H9 (cell line): Measurements from ENCODE around the gene MGLL. TPM values are rescaled to one million over a fixed set of nuclear protein-coding genes. Genes with fewer than 3 reads are reported as not detected.

ENCODE experiments used
- DNase-seq: peaks from one replicate; pipeline ENCODE4 v3.0.0-alpha.2; 2017
- H2AFZ ChIP-seq: one replicate; pipeline ENCODE4 v1.6.1; 2013; ENCODE audit warnings: mild to moderate bottlenecking, low read length, control low read depth, moderate library complexity
- H2AK5ac ChIP-seq: 2 replicates; pipeline ENCODE4 v1.6.1; 2013; ENCODE audit warnings: low read length, control low read depth, mixed read lengths; ENCODE audit not compliant: insufficient read length
- H2BK120ac ChIP-seq: one replicate; pipeline ENCODE4 v1.6.1; 2013; ENCODE audit warnings: low read depth, mild to moderate bottlenecking, low read length, control low read depth, inconsistent platforms; ENCODE audit not compliant: poor library complexity, severe bottlenecking
- H2BK12ac ChIP-seq: 2 replicates; pipeline ENCODE4 v1.6.1; 2013; ENCODE audit warnings: low read length, control low read depth, mixed read lengths, low read depth; ENCODE audit not compliant: insufficient read length
- H2BK15ac ChIP-seq: 2 replicates; pipeline ENCODE4 v1.6.1; 2013; ENCODE audit warnings: low read depth, low read length, control low read depth
- H2BK20ac ChIP-seq: one replicate; pipeline ENCODE4 v1.6.1; 2013; ENCODE audit warnings: low read depth, mild to moderate bottlenecking, low read length, control low read depth, inconsistent platforms; ENCODE audit not compliant: poor library complexity, severe bottlenecking
- H2BK5ac ChIP-seq: 2 replicates; pipeline ENCODE4 v1.6.1; 2013; ENCODE audit warnings: low read length, control low read depth, mixed read lengths; ENCODE audit not compliant: insufficient read length
- H3K14ac ChIP-seq: 2 replicates; pipeline ENCODE4 v1.6.1; 2013; ENCODE audit warnings: low read length, control low read depth; ENCODE audit not compliant: insufficient read depth
- H3K18ac ChIP-seq: 2 replicates; pipeline ENCODE4 v1.6.1; 2013; ENCODE audit warnings: low read depth, mild to moderate bottlenecking, mixed read lengths, low read length, control low read depth; ENCODE audit not compliant: insufficient read length
- H3K23ac ChIP-seq: 2 replicates; pipeline ENCODE4 v1.6.1; 2013; ENCODE audit warnings: low read length, control low read depth, mixed read lengths, low read depth; ENCODE audit not compliant: insufficient read length
- H3K23me2 ChIP-seq: 2 replicates; pipeline ENCODE4 v1.6.1; 2013; ENCODE audit warnings: low read depth, mild to moderate bottlenecking, mixed read lengths, low read length, control low read depth; ENCODE audit not compliant: insufficient read length, poor library complexity, severe bottlenecking
- H3K27ac ChIP-seq: 2 replicates; pipeline ENCODE4 v1.5.1; 2013; ENCODE audit warnings: low read length, control low read depth, mixed read lengths, low read depth; ENCODE audit not compliant: insufficient read length
- H3K27me3 ChIP-seq: 2 replicates; pipeline ENCODE4 v1.6.1; 2013; ENCODE audit warnings: low read length, control low read depth, inconsistent platforms; ENCODE audit not compliant: insufficient read depth
- H3K4ac ChIP-seq: 2 replicates; pipeline ENCODE4 v1.6.1; 2013; ENCODE audit warnings: low read depth, mild to moderate bottlenecking, control low read depth, inconsistent platforms, low read length, moderate library complexity
- H3K4me1 ChIP-seq: 2 replicates; pipeline ENCODE4 v1.6.1; 2013; ENCODE audit warnings: low read length, control low read depth, inconsistent platforms; ENCODE audit not compliant: insufficient read depth
- H3K4me2 ChIP-seq: 2 replicates; pipeline ENCODE4 v1.6.1; 2013; ENCODE audit warnings: low read length, control low read depth, mixed read lengths; ENCODE audit not compliant: insufficient read length, insufficient read depth
- H3K56ac ChIP-seq: 2 replicates; pipeline ENCODE4 v1.6.1; 2013; ENCODE audit warnings: low read depth, mild to moderate bottlenecking, mixed read lengths, low read length, control low read depth; ENCODE audit not compliant: insufficient read length
- H3K79me1 ChIP-seq: 2 replicates; pipeline ENCODE4 v1.6.1; 2013; ENCODE audit warnings: low read depth, mild to moderate bottlenecking, moderate library complexity, low read length, control low read depth, inconsistent platforms; ENCODE audit not compliant: insufficient read depth, poor library complexity, severe bottlenecking
- H3K79me2 ChIP-seq: 2 replicates; pipeline ENCODE4 v1.6.1; 2013; ENCODE audit warnings: low read length, control low read depth, inconsistent platforms; ENCODE audit not compliant: insufficient read depth
- H3K9ac ChIP-seq: 2 replicates; pipeline ENCODE4 v1.6.1; 2013; ENCODE audit warnings: low read length, control low read depth, mixed read lengths; ENCODE audit not compliant: insufficient read length; ENCODE audit errors: extremely low read depth
- H3K9me3 ChIP-seq: one replicate; pipeline ENCODE4 v1.6.1; 2013; ENCODE audit warnings: low read depth, low read length, inconsistent platforms; ENCODE audit not compliant: control insufficient read depth
- H3T11ph ChIP-seq: one replicate; pipeline ENCODE4 v1.6.1; 2013; ENCODE audit warnings: mild to moderate bottlenecking, low read length, control low read depth, inconsistent platforms
- H4K20me1 ChIP-seq: one replicate; pipeline ENCODE4 v1.6.1; 2013; ENCODE audit not compliant: control insufficient read depth, insufficient read length, insufficient read depth
- H4K5ac ChIP-seq: 2 replicates; pipeline ENCODE4 v1.6.1; 2013; ENCODE audit warnings: low read depth, mild to moderate bottlenecking, mixed read lengths, low read length, control low read depth; ENCODE audit not compliant: insufficient read length
- H4K8ac ChIP-seq: replicated peaks from 2 replicates; pipeline ENCODE4 v1.6.1; 2013; ENCODE audit warnings: low read length, control low read depth, mixed read lengths, low read depth; ENCODE audit not compliant: insufficient read length
- H4K91ac ChIP-seq: 2 replicates; pipeline ENCODE4 v1.6.1; 2013; ENCODE audit warnings: low read depth, mild to moderate bottlenecking, moderate library complexity, mixed read lengths, low read length, control low read depth; ENCODE audit not compliant: insufficient read length
- H3K27ac Mint-ChIP-seq, 3 experiments: 2 replicates in 2 of 3; 3 replicates in 1 of 3; pipeline ENCODE4 v1.8.0; 2020 to 2021; ENCODE audit warnings: mixed read lengths in 3 of 3, mild to moderate bottlenecking in 1 of 3, moderate library complexity in 1 of 3
- H3K27me3 Mint-ChIP-seq: 2 replicates; pipeline ENCODE4 v1.8.0; 2021; ENCODE audit warnings: low read depth, mild to moderate bottlenecking, moderate library complexity, mixed read lengths
- H3K36me3 Mint-ChIP-seq, 3 experiments: 2 replicates in 2 of 3; 3 replicates in 1 of 3; pipeline ENCODE4 v1.8.0; 2020 to 2021; ENCODE audit warnings: low read depth in 3 of 3, mixed read lengths in 3 of 3; ENCODE audit not compliant: insufficient read depth in 1 of 3
- H3K4me1 Mint-ChIP-seq, 2 experiments: 2 replicates each; pipeline ENCODE4 v1.8.0; 2020; ENCODE audit warnings: mixed read lengths in 2 of 2
- H3K4me3 Mint-ChIP-seq, 2 experiments: 2 replicates in 1 of 2; 3 replicates in 1 of 2; pipeline ENCODE4 v1.8.0; 2020 to 2021; ENCODE audit warnings: mild to moderate bottlenecking in 2 of 2, mixed read lengths in 2 of 2, moderate library complexity in 1 of 2
- H3K9me3 Mint-ChIP-seq, 2 experiments: 2 replicates in 1 of 2; 3 replicates in 1 of 2; pipeline ENCODE4 v1.8.0; 2020; ENCODE audit warnings: mild to moderate bottlenecking in 2 of 2, mixed read lengths in 2 of 2, moderate library complexity in 1 of 2
- CTCF ChIP-seq: fragments of 200-600 bp; sonication (generic); conservative IDR thresholded peaks from 3 replicates; pipeline ENCODE4 v1.8.0; 2021; ENCODE audit warnings: antibody characterized with exemption, mild to moderate bottlenecking
- WGBS: extraction: QIAGEN DNeasy Blood & Tissue Kit; methylation state at CpG from one replicate; pipeline ENCODE4 v1.1.7; 2013; ENCODE audit warnings: missing lambda C conversion rate, low lambda C conversion rate, mixed read lengths; ENCODE audit not compliant: insufficient read length; ENCODE audit errors: extremely low coverage; 5-methylcytosine and 5-hydroxymethylcytosine counted together
- total RNA-seq: library from RNA; stranded (reverse); gene quantifications from 2 replicates; pipeline ENCODE4 v1.2.1, GENCODE V29; 2021

MGLL gene
- total RNA-seq, 1 experiment from 2014 or later, result 0.11 TPM

GRCh38 chr3:127660621-127661251, 161.6 kb downstream of the MGLL start:
- no peaks in the 10 kb centered on the region for H3K9me3 ChIP-seq
- no peak overlapping the region for H4K8ac ChIP-seq
- H3K36me3 Mint-ChIP-seq, result peaks cover 7 to 16% (median 13%) of the 10 kb centered on the region in 3 experiments; a peak in 6 of 7 replicates
- no peaks in the 10 kb centered on the region for H3K4me1 Mint-ChIP-seq
- no peaks in the 10 kb centered on the region for H3K27me3 Mint-ChIP-seq
- H3K79me2 ChIP-seq, result no peaks in the 10 kb centered on the region
- no peak overlapping the region for H3K27ac ChIP-seq
- no peak overlapping the region for H2BK20ac ChIP-seq
- H3K18ac ChIP-seq, result no peak overlapping the region
- no peaks in the 10 kb centered on the region for H3K9me3 Mint-ChIP-seq
- no peak overlapping the region for H3K23ac ChIP-seq
- H3K79me1 ChIP-seq, result no peaks in the 10 kb centered on the region
- H3K14ac ChIP-seq, result no peak overlapping the region
- no peak overlapping the region for H2BK5ac ChIP-seq
- WGBS, result no CpG with 5 or more reads among the region's 10 CpGs
- H3K23me2 ChIP-seq, result no peaks in the 10 kb centered on the region
- H2BK12ac ChIP-seq, result no peak overlapping the region
- H3K27ac Mint-ChIP-seq, result no peak overlapping the region
- DNase-seq, result no peak
- no peak overlapping the region for H3K4me3 Mint-ChIP-seq
- H3K4ac ChIP-seq, result no peak overlapping the region
- no peak overlapping the region for H4K5ac ChIP-seq
- no peak overlapping the region for H3K4me2 ChIP-seq
- H3K27me3 ChIP-seq, result no peaks in the 10 kb centered on the region
- H3K56ac ChIP-seq, result no peak overlapping the region
- H2AFZ ChIP-seq, result no peak overlapping the region
- H4K91ac ChIP-seq, result no peak overlapping the region
- H3K9ac ChIP-seq, result no peak overlapping the region
- no peaks in the 10 kb centered on the region for H4K20me1 ChIP-seq
- H2BK15ac ChIP-seq, result no peak overlapping the region
- no peaks in the 10 kb centered on the region for H3K4me1 ChIP-seq
- H2BK120ac ChIP-seq, result no peak overlapping the region
- TF ChIP-seq CTCF, result no peak
- no peak overlapping the region for H3T11ph ChIP-seq
- no peak overlapping the region for H2AK5ac ChIP-seq
